ENCODE measurements around the gene GPR18. TPM values are rescaled to one million over a fixed set of nuclear protein-coding genes. Genes with fewer than 3 reads are reported as not detected.

The GPR18 gene
- total and polyA plus RNA-seq, 2 of the 4 experiments (the other 2 are of a cell fraction): not detected

DNA sequence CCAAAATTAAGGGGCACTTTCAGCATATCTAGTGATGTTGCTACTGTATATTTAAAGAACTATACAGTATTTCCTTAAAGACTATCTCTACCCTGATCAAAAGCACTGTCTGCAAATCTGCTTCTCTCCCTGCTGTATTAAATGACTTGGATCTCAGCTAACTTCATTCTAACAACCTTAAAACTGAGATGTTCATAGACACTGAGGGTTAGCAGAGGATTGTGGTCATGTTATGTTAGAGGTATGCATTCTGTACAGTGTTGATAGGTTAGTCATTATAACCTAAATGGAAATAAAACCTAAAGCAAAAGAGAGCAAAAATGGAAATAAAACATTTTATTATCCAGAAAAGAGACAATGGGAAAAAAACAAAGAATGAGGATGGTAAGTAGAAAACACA lies 39.2 kb upstream of the GPR18 start:
- Histone ChIP-seq H2AK5ac (ENCODE audit: low read depth, low read length) (no peak overlapping the region), H2AFZ (replicated peaks; ENCODE audit: low read length, poor library complexity) (no peak overlapping the region), H3K9me3 (ENCODE audit: control insufficient read depth, insufficient read depth, low read length) (no peaks in the 10 kb centered on the region), H3K27ac (ENCODE audit: insufficient read depth, low read length) (no peak overlapping the region), H2BK20ac (ENCODE audit: low read depth, low read length) (no peak overlapping the region), H3K56ac (ENCODE audit: extremely low read depth, insufficient read depth, low read length) (no peak overlapping the region), H2AK9ac (replicated peaks; ENCODE audit: low read depth, low read length, poor library complexity) (no peak overlapping the region), H2BK120ac (ENCODE audit: low read depth, low read length) (no peak overlapping the region), H4K20me1 (ENCODE audit: insufficient read depth, low read length) (peaks cover 3% of the 10 kb centered on the region; the same call in 1 of the 2 replicates), H3K4me3 (ENCODE audit: insufficient read depth, low read depth, low read length) (no peak overlapping the region), H4K91ac (ENCODE audit: insufficient read depth, low read depth, low read length) (no peak overlapping the region), H4K5ac (ENCODE audit: low read depth, low read length) (no peak overlapping the region), H3K36me3 (ENCODE audit: control insufficient read depth, insufficient read depth, low read length) (no peaks in the 10 kb centered on the region), H3K4me2 (ENCODE audit: low read depth, low read length) (no peak overlapping the region; the same call in 1 of the 2 replicates), H4K8ac (ENCODE audit: low read depth in 2 of 2, low read length in 2 of 2) (no peak overlapping the region), H3K79me1 (ENCODE audit: low read depth in 1 of 2, low read length in 2 of 2) (peaks cover 0 to 5% of the 10 kb centered on the region in 2 experiments; a peak in 1 of 4 replicates), H3K9ac (ENCODE audit: low read depth, low read length) (no peak overlapping the region), H3K4me1 (ENCODE audit: control insufficient read depth, insufficient read depth, low read length) (no peaks in the 10 kb centered on the region), H3K18ac (ENCODE audit: low read depth, low read length) (no peak overlapping the region), H3K27me3 (ENCODE audit: control insufficient read depth, insufficient read depth, low read length) (no peaks in the 10 kb centered on the region), H3K23ac (ENCODE audit: low read depth, low read length) (no peak overlapping the region), H3K9me1 (ENCODE audit: insufficient read depth, low read length) (peaks cover 6% of the 10 kb centered on the region; the same call in 1 of the 2 replicates), H3K4ac (ENCODE audit: low read depth, low read length) (no peak overlapping the region), H2BK15ac (ENCODE audit: low read depth, low read length) (no peak overlapping the region), H2BK5ac (ENCODE audit: low read depth, low read length, poor library complexity, severe bottlenecking) (no peak overlapping the region), H3K14ac (replicated peaks; ENCODE audit: low read depth, low read length) (no peak overlapping the region)
- ATAC-seq (ENCODE audit: low read depth) (peak; percentile 24; the same call in 1 of the 2 replicates), DNase-seq (peak; percentile 33)
- TF ChIP-seq RFX5 (IDR thresholded peaks at IDR 0.05; ENCODE audit: low read depth, low read length) (no peak), FOS (IDR thresholded peaks at IDR 0.05; ENCODE audit: low read depth, low read length) (no peak), CHD1 (IDR thresholded peaks at IDR 0.05; ENCODE audit: low read depth, low read length) (no peak), CEBPB (IDR thresholded peaks at IDR 0.05; ENCODE audit: low read depth, low read length) (no peak), SMC3 (IDR thresholded peaks at IDR 0.05; ENCODE audit: low read depth, low read length) (no peak), RCOR1 (IDR thresholded peaks at IDR 0.05; ENCODE audit: insufficient replicate concordance, low read length) (no peak), NFE2L2 (IDR thresholded peaks at IDR 0.05; ENCODE audit: low read depth, low read length) (no peak), BHLHE40 (IDR thresholded peaks at IDR 0.05; ENCODE audit: low read depth, low read length) (no peak), MAZ (IDR thresholded peaks at IDR 0.05; ENCODE audit: borderline replicate concordance, low read depth, low read length) (no peak), POLR2A (IDR thresholded peaks at IDR 0.05; ENCODE audit: low read depth, low read length) (no peak), MAFK (IDR thresholded peaks at IDR 0.05; ENCODE audit: low read depth, low read length) (no peak)
- TF ChIP-seq, protein P1, sequence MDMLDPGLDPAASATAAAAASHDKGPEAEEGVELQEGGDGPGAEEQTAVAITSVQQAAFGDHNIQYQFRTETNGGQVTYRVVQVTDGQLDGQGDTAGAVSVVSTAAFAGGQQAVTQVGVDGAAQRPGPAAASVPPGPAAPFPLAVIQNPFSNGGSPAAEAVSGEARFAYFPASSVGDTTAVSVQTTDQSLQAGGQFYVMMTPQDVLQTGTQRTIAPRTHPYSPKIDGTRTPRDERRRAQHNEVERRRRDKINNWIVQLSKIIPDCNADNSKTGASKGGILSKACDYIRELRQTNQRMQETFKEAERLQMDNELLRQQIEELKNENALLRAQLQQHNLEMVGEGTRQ (IDR thresholded peaks at IDR 0.05; ENCODE audit: low read depth, low read length): no peak
- TF ChIP-seq, protein P2, sequence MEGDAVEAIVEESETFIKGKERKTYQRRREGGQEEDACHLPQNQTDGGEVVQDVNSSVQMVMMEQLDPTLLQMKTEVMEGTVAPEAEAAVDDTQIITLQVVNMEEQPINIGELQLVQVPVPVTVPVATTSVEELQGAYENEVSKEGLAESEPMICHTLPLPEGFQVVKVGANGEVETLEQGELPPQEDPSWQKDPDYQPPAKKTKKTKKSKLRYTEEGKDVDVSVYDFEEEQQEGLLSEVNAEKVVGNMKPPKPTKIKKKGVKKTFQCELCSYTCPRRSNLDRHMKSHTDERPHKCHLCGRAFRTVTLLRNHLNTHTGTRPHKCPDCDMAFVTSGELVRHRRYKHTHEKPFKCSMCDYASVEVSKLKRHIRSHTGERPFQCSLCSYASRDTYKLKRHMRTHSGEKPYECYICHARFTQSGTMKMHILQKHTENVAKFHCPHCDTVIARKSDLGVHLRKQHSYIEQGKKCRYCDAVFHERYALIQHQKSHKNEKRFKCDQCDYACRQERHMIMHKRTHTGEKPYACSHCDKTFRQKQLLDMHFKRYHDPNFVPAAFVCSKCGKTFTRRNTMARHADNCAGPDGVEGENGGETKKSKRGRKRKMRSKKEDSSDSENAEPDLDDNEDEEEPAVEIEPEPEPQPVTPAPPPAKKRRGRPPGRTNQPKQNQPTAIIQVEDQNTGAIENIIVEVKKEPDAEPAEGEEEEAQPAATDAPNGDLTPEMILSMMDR (conservative IDR thresholded peaks at IDR 0.05; ENCODE audit: low read depth, low read length): no peak
- TF ChIP-seq, protein P3, sequence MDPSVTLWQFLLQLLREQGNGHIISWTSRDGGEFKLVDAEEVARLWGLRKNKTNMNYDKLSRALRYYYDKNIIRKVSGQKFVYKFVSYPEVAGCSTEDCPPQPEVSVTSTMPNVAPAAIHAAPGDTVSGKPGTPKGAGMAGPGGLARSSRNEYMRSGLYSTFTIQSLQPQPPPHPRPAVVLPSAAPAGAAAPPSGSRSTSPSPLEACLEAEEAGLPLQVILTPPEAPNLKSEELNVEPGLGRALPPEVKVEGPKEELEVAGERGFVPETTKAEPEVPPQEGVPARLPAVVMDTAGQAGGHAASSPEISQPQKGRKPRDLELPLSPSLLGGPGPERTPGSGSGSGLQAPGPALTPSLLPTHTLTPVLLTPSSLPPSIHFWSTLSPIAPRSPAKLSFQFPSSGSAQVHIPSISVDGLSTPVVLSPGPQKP (IDR thresholded peaks at IDR 0.05; ENCODE audit: borderline replicate concordance, low read depth, low read length): no peak
- in situ Hi-C loops (cut with MboI; ENCODE audit: low sequenced_read_pairs) (no loop called here), intact Hi-C loops (cut with micrococcal nuclease) (no loop called here), dilution Hi-C loops (cut with HindIII; ENCODE audit: low sequenced_read_pairs, unreplicated experiment) (no loop called here)
- BruUV-seq (replicated peaks): no TSS peak
- POLR2A ChIA-PET (ENCODE audit: unreplicated experiment): no interaction called here
- CTCF ChIA-PET: no interaction called here

Data from IMR-90 (cell line).